Measurements from ENCODE around the gene SCTR. TPM values are rescaled to one million over a fixed set of nuclear protein-coding genes. Genes with fewer than 3 reads are reported as not detected.
A peak's percentile ranks its signal among the peaks of the same experiment; 100 is the strongest.

Gene SCTR
- total and polyA plus RNA-seq, 11 donors, result 0.28 to 2.2 (median 0.44) TPM; not detected in 2

DNA sequence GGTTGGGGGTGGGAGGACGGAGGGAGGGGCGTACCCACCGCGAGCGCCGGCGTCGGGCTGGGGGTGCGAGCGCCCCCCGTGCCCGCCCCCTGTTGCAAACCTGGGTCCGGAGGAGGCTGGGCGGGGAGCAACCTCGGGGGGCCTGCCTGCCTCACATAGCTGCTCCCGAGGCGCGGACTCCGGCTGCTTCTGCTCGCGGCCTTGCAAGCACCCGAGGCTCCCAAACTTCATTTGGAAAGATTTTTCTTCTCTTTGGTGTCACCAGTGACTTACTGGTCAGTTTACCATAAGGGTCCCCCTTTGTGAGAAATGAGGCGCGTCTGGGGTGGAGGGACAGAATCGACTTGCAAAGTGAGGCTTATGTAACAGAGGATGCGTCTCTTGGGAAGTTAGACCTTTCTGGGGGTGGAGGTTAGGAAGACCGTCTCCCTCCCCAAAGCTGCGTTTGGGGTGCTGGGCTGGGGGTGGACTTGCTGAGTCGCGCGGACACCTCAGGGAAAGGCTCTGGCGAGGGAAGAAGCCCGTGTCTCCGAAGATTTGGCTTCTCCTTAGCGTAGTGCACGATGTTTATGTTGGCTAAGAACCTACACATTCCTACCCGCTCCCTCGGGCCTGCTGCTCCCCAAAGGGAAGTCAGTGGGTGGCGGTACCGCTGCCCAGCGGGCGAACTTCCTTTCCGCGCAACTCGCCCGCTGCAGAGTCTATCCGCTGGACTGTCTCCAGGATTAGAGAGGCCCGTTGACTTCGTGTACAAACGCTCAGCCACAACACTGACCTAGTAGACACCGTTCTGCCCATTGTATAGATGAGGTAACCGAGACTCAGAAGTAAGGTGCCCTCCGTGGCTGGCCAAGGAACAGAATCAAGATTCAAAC, 92.1 kb downstream of the SCTR start:
- 20 to 48% (median 24%) methylated on average over 30 to 53 of the region's 53 CpGs for WGBS, 4 donors
- DNase-seq, result peak in 3 of 5 donors; percentile 31 to 62 (median 34)
- peak in 1 of 4 donors; percentile 26 for ATAC-seq
- peak overlapping the region in 6 of 12 donors; percentile 14 to 83 (median 45) for H3K27ac ChIP-seq
- TF ChIP-seq, protein P1, sequence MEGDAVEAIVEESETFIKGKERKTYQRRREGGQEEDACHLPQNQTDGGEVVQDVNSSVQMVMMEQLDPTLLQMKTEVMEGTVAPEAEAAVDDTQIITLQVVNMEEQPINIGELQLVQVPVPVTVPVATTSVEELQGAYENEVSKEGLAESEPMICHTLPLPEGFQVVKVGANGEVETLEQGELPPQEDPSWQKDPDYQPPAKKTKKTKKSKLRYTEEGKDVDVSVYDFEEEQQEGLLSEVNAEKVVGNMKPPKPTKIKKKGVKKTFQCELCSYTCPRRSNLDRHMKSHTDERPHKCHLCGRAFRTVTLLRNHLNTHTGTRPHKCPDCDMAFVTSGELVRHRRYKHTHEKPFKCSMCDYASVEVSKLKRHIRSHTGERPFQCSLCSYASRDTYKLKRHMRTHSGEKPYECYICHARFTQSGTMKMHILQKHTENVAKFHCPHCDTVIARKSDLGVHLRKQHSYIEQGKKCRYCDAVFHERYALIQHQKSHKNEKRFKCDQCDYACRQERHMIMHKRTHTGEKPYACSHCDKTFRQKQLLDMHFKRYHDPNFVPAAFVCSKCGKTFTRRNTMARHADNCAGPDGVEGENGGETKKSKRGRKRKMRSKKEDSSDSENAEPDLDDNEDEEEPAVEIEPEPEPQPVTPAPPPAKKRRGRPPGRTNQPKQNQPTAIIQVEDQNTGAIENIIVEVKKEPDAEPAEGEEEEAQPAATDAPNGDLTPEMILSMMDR (IDR thresholded peaks at IDR 0.05), result no peak
- no peak for TF ChIP-seq POLR2A (IDR thresholded peaks at IDR 0.05)
- peaks cover 0 to 45% (median 11%) of the 10 kb centered on the region in 12 donors for H3K4me1 ChIP-seq
- no peaks in the 10 kb centered on the region for H3K36me3 ChIP-seq
- H3K9me3 ChIP-seq, result no peaks in the 10 kb centered on the region
- peak overlapping the region; percentile 13 to 68 (median 56) for H3K4me3 ChIP-seq
- peaks cover 0 to 23% (median 0%) of the 10 kb centered on the region in 9 donors for H3K27me3 ChIP-seq
- intact Hi-C loops (cut with DNase I), result no loop called here

DNA sequence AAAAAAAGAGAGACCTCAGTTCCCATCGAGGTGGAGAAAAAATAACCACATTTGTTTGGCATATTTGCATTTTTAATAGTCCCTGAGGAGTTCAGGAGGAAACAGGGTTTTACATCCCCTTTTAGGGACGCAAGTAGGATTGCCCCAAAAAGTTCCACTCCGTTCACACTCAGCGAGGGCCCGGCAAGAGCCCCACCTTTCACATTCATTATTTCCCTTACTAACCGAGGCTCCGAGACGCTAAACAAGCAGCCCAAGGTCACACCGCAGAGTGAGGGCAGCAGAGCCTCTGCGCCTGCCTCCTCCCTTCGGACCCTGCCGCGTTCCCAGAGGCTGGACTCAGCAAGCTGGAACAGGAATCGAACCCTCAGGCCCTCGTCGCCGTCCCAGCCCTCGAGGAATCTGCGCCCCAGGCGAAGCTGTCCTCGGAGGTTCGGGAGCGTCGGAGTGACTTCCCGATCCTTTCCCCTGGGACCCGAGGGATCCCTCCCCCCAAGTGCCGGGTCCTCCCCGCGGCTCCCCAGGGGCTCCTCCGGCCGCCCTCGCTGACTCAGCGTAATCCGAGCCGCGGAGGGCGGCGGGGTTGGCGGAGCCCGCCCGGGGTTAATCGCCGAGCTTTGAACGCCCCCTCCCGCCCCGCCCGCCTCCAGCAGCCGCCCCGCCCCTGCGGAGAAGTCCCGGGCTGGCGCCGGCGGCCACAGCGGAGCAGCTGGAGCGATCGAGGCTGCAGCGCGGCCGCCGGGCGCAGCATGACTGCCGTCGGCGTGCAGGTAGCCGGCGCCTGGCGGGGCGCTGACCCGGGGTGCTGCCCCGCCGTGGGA, 92.9 kb downstream of the SCTR start, which contains the start of gene TMEM37:
TMEM37 (plus strand) TSS at position 700 of the 821 bp plus-strand sequence; CDS start at position 750, 50 bp downstream.
- peak; percentile 44 to 91 (median 79) for ATAC-seq
- H3K4me3 ChIP-seq, result peak within 1 kb of the TSS; percentile 13 to 68 (median 56)
- peaks cover 0 to 23% (median 0%) of the 10 kb centered on the region in 9 donors for H3K27me3 ChIP-seq
- H3K4me1 ChIP-seq, result peaks cover 0 to 53% (median 11%) of the 10 kb centered on the region in 12 donors
- WGBS, 4 donors, result 6 to 35% (median 8%) methylated on average over 7 to 72 of the region's 72 CpGs
- peak within 1 kb of the TSS in 7 of 12 donors; percentile 34 to 83 (median 48) for H3K27ac ChIP-seq
- H3K36me3 ChIP-seq, result no peaks in the 10 kb centered on the region
- TF ChIP-seq, protein P1 (IDR thresholded peaks at IDR 0.05), result no peak
- no peak for TF ChIP-seq POLR2A (IDR thresholded peaks at IDR 0.05)
- DNase-seq, result peak; percentile 68 to 83 (median 71)
- intact Hi-C loops (cut with DNase I), result no loop called here
- H3K9me3 ChIP-seq, result no peaks in the 10 kb centered on the region

DNA sequence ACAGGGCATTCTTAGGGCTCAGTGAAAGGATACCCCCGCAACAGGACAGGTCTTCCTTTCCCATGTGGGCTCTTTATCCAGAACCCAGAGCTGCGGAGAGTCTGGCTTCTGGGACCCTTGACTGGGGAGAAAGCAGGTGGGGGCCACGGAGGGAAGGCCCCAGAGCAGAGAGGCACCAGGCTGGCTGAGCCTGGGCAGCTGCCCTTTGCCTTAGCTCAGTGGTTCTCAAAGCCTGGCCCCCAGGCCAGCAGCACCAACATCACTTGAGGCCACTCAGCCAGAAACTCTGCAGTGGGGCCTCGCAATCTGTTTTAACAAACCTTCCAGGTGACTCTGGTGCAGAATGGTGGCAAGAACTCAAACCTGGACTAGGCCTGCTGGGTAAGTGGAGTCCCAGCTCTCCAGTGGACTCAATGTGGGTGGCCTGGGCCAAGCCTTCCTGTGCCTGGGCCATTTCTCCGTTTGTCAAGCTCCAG, 94.2 kb downstream of the SCTR start:
- no peak for ATAC-seq
- peaks cover 0 to 23% (median 0%) of the 10 kb centered on the region in 9 donors for H3K27me3 ChIP-seq
- H3K4me3 ChIP-seq, result no peak overlapping the region
- no peaks in the 10 kb centered on the region for H3K36me3 ChIP-seq
- peaks cover 0 to 56% (median 11%) of the 10 kb centered on the region in 12 donors for H3K4me1 ChIP-seq
- no peaks in the 10 kb centered on the region for H3K9me3 ChIP-seq
- TF ChIP-seq, protein P1 (IDR thresholded peaks at IDR 0.05), result no peak
- no peak for TF ChIP-seq POLR2A (IDR thresholded peaks at IDR 0.05)
- H3K27ac ChIP-seq, result peak overlapping the region in 3 of 12 donors; percentile 13 to 81 (median 56)
- 93 to 100% (median 96%) methylated on average over 5 of the region's 5 CpGs for WGBS, 4 donors
- no peak for DNase-seq
- intact Hi-C loops (cut with DNase I), result no loop called here

Measured in heart left ventricle (tissue), 16 donors.